Measurements from ENCODE around the gene SERPINA9.

- TF ChIP-seq E2F6 (IDR thresholded peaks at IDR 0.05; ENCODE audit: borderline replicate concordance, low read depth) (no peak), MAFK (IDR thresholded peaks at IDR 0.05; ENCODE audit: partially characterized antibody) (no peak), POLR2A (IDR thresholded peaks at IDR 0.05; ENCODE audit: low read length) (no peak)
- TF ChIP-seq, protein P1, sequence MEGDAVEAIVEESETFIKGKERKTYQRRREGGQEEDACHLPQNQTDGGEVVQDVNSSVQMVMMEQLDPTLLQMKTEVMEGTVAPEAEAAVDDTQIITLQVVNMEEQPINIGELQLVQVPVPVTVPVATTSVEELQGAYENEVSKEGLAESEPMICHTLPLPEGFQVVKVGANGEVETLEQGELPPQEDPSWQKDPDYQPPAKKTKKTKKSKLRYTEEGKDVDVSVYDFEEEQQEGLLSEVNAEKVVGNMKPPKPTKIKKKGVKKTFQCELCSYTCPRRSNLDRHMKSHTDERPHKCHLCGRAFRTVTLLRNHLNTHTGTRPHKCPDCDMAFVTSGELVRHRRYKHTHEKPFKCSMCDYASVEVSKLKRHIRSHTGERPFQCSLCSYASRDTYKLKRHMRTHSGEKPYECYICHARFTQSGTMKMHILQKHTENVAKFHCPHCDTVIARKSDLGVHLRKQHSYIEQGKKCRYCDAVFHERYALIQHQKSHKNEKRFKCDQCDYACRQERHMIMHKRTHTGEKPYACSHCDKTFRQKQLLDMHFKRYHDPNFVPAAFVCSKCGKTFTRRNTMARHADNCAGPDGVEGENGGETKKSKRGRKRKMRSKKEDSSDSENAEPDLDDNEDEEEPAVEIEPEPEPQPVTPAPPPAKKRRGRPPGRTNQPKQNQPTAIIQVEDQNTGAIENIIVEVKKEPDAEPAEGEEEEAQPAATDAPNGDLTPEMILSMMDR (IDR thresholded peaks at IDR 0.05) = no peak
These were observed 34.3 kb downstream of the SERPINA9 start for GRCh38 chr14:94441531-94442205.

Data from A549 (cell line).